GM18907 (cell line): ENCODE measurements around the gene OBSL1.

Experiments
- ATAC-seq: cut with Tn5 transposase; IDR thresholded peaks from one replicate; pipeline ENCODE4 v1.9.1; 2021; ENCODE audit warnings: mild to moderate bottlenecking, moderate library complexity; ENCODE audit not compliant: unreplicated experiment

The OBSL1 gene

DNA sequence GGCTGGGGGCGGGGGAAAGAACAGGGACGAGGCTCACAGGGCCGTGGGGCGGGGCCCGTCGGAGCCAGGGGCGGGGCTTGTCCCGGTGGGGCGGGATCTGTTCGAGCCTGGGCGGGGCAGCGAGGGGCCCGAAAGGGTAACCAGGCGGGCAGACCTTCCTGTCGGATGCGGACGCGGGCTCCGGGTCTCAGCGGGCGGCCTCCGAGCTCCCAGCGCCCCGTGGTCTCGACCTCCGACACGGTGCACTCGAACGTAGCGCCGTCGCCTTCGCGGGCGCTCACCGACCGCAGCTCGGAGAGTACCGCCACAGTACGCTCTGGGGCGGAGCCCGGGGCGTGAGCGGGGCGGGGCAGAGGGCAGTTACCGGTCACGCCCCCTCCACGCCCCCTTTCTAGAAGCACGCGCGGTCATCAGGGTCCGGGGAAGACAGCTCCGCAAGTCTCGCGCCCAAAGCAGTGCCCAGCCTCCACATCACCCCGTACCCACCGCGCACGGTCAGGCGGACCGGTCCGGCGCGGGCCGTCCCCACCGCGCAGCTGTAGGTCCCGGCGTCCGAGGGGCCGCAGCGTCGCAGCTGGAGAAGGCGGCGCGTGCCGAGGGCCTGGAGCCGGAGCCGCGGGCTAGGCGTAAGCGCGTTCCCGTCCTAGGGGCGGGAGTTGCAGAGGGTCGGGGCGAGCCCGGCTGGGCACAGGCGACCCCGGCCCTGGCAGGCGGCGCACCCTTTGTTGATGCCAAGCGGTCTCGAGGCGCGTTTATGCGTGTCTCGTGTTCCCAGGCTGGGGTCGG is 18.8 kb downstream of the OBSL1 start:
- peak; percentile 91 for ATAC-seq

- ATAC-seq, result peak; percentile 17
Observed at GRCh38 chr2:219551441-219552381, 19.6 kb downstream of the OBSL1 start.

GRCh38 chr2:219549619-219550018 is 21.7 kb downstream of the OBSL1 start:
- no peak for ATAC-seq

- ATAC-seq, result no peak
Observed at GRCh38 chr2:219548990-219549389, 22.3 kb downstream of the OBSL1 start.

DNA sequence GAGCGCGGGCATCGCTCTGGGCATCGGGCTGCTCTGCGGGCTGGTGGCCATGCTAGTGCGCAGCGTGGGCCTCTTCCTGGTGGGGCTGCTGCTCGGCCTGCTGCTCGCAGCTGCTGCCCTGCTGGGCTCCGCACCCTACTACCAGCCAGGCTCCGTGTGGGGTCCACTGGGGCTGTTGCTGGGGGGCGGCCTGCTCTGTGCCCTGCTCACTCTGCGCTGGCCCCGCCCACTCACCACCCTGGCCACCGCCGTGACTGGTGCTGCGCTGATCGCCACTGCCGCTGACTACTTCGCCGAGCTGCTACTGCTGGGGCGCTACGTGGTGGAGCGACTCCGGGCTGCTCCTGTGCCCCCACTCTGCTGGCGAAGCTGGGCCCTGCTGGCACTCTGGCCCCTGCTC is 23.7 kb downstream of the OBSL1 start:
- no peak for ATAC-seq

- no peak for ATAC-seq
Observed at GRCh38 chr2:219545943-219546352, 25.4 kb downstream of the OBSL1 start.

DNA sequence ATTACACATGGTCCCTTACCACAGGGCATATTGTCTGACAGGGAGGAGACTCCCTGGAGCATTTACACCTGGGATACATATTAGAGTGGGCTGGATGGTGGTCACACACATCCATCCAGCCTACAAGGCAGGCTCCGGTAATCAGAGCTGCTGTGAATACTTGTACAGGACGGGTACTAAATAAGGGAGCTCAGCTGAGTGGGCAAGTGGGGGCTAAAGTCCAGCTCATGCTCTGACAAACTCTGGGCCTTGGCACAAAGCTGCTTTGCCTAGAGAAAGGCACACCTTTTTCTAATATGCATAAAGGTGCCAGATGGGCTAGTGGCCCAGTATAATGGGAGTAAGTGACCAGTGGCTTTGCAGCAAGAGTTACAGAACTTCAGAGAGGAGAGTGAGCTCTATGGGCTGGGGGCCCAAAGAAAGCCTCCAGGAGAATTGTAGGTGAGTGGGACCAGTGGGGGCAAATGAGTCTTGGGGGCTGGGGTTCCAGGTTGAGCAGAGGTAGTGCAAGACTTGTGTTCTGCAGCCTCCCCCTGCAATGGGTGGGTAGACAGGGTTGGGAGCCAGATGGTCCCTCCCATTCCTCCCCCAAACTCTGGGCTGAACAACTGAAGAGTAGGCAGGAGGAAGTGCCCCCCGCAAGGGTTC is 25.9 kb downstream of the OBSL1 start:
- no peak for ATAC-seq

DNA sequence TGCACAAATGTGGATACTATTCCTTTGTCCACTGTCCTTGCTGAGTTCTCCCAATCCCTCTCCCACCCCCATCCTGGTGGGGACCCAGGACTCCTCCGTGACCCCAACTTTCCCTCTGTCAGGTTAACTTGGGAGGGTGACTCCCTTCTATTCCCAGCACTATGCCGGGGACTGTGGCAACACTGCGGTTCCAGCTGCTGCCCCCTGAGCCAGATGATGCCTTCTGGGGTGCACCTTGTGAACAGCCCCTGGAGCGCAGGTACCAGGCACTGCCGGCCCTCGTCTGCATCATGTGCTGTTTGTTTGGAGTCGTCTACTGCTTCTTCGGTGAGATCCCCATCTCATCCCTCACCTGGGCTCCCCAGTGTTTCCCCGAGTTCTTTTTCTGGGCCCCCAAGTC is 26.8 kb downstream of the OBSL1 start:
- ATAC-seq, result no peak

DNA sequence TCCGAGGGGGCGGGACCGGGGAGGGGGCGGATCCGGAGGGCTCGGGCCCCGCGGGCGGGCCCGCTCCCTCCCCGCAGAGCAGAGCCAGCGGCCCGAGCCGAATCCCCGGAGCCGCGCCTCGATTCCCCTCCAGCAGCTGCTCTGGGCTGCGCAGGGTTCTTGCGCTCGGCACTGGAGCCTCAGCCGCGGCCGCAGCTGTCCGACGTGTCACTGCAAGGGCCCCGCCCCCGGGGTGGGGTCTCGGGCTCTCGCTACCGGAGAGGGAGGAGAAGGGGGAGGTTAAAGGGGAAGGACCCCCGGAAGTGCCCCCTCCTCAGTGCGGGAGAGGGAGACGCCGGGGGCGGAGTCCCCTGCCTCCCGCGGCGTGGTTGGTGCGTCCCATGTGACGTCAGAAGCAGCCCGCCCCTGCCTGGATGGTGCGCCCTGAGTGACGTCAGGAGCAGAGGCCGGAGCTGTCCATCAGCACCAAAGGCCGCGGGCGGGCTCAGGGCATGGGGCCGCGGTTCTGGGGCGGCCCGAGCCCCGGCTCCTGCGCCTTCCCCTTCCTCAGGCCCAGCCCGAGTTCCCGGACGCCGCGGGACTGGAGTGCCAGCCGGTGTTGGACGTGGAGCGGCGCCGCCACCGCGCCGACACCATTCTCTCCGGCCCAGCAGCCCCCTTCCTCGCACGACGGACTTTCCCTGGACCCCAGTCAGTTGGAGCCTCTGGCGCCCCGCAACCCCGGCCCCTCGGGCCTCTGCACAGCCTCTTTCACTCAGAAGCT is 27.6 kb downstream of the OBSL1 start, which contains the start of the genes CHPF and TMEM198:
Gene CHPF, minus strand, starts transcription at position 214 of the 763 bp plus-strand sequence. CDS start 271 bp downstream, outside the sequence.
Gene TMEM198, plus strand, starts transcription at position 433 of the 763 bp plus-strand sequence. CDS start 700 bp downstream, outside the sequence.
- peak; percentile 81 for ATAC-seq

- peak; percentile 41 for ATAC-seq
Observed at GRCh38 chr2:219542931-219543595, 28.3 kb downstream of the OBSL1 start.

DNA sequence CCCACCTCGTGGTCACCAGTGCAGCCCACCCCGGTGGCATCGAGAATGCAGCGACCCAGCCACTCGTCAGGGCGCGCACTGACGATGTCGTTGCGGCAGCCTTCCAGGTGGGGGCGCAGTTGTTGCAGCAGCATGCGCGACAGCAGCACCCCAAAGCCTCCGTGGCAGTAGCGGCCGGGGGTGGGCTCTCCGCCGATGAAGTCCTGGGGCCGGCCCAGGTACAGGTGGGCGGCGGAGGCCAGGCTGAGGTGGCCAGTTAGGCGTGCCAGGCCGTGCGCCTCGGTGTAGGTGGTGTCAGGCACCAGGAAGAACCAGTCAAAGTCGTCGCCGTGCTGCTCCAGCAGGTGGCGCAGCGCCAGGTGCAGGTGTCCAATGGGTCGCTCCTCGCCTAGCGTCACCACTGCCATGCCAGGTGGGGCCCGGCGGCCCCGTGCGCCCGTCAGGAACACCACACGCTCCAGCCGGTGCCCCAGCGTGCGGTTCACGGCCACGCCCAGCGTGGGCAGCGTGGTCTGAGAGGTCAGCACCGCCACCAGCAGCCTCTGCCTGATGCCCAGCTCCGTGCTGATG is 29.6 kb downstream of the OBSL1 start:
- peak; percentile 57 for ATAC-seq

DNA sequence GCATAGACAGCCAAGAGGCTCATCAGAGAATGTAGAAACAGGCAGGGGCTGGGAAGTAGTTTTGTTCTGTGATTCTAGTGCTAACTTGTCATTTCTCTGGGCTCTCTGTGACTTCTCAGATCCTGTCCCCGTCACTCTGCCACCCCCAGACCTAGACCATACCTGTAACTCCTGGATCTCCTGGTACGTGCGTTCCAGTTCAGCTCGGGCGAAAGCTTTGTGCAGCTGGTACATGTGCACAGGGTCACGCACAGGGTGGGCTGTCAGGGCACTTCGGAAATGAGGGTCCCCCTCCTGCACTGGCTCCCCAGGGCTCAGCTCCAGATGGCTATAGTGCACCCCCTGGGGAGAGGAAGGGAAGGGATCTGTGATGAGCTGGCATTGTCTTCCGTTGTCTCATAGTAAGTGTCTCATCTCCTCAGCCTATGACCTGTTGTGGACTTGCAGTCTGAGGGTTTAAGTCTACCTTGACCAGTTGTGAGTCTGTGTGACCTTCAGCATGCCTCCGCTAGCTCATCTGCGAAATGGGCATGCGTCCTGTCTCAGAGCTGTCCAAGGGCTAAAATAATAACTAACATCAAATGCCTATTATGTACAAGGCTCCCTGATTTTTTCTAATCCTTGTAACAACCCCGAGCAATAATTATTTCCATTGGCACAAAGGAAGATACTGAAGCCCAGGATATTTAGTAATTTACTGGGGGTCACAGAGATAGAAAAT is 30.4 kb downstream of the OBSL1 start:
- no peak for ATAC-seq

DNA sequence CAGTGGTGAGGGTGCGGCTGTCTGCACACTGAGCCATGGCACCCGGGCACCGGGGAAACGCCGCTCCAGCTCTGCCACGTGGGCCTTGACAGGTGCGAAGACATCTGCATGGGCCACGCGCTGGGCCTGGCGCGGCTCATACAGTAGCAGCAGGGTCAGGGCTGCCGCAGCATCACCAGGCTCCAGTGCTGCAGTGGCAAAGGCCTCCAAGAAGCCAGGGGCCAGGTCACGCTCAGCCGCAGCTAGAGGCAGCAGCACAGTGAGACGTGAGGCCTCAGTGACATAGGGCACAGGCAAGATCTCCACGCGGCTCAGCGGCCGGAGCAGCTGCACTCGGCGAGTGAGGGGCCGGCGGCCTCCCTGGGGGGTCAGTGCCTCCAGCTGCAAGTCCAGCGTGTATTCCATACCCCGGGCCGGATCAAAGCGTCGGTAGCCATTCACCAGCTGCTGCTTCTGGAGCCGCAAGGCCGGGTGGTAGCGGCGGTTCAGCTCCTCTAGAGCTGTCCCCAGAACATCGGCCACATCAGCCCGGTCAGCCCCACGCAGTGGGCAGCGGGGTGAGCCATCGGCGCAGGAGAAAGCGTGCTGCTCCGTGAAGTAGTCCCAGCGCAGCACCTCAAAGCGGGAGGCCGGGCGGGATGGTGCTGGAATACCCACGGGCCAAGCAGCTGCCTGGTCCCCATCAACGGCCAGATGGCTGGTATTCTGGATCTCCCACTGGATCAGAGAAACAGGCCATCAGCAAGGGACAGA is 31.2 kb downstream of the OBSL1 start:
- ATAC-seq, result no peak

GRCh38 chr2:219538956-219539788 is 32.2 kb downstream of the OBSL1 start:
- no peak for ATAC-seq

DNA sequence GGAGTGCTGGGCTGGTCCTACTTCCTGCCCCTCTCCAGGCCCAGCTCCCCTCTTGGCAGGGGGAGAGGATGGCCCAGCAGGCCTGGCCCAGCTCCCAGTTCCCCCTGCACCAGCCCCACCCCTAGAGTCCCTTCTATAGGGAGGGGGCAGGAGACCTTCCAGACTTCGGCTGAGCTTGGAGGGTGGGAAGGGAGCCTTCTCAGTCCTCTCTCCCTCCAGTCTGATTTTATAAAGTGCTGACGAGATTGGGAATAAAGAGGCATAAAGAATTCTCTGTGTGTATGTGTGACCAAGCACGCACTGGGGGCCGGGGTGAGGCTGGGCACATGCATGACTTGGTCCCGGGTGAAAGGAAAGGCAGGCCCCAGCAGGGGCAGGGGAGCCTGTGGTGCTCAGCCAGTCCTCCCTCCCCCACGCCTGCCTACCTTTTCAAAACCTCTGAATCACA is 32.8 kb downstream of the OBSL1 start:
- ATAC-seq, result no peak

GRCh38 chr2:219537657-219538488 is 33.5 kb downstream of the OBSL1 start:
- no peak for ATAC-seq
